B cell (primary cell): ENCODE measurements around the gene VAV2. TPM values are rescaled to one million over a fixed set of nuclear protein-coding genes. Genes with fewer than 3 reads are reported as not detected.

ENCODE experiments used
- ATAC-seq: fragments of 200-7000 bp; cut with Tn5 transposase; one replicate; pipeline ENCODE4 v1.10.0; 2021; ENCODE audit warnings: low read depth, mild to moderate bottlenecking, moderate number of reproducible peaks, moderate library complexity
- CTCF ChIA-PET: fragments of 350-600 bp; sonication (Branson Sonifier 250); formaldehyde crosslinking; loops from one replicate; lab custom pipeline; 2021; ENCODE audit warnings: antibody characterized with exemption, inconsistent platforms; lab: Charles Lee
- POLR2A ChIA-PET: fragments of 350-600 bp; sonication (Branson Sonifier 250); formaldehyde crosslinking; loops from one replicate; lab custom pipeline; 2021; ENCODE audit warnings: antibody characterized with exemption; lab: Charles Lee
- DNase-seq: peaks from one replicate; pipeline ENCODE4 v3.0.0; 2013
- H2AFZ ChIP-seq: 2 replicates; pipeline ENCODE4 v1.6.1; 2012; ENCODE audit warnings: mild to moderate bottlenecking, low read depth, low read length; ENCODE audit not compliant: insufficient read depth, poor library complexity, severe bottlenecking
- H3K27ac ChIP-seq, 2 donors: 1 replicate in 1 of 2; 2 replicates in 1 of 2; pipeline ENCODE4 v1.5.1; 2012 to 2013; ENCODE audit warnings: low read length in 2 of 2, mild to moderate bottlenecking in 2 of 2, moderate library complexity in 1 of 2
- H3K27me3 ChIP-seq, 4 experiments: fragments of 200-600 bp in 1 of 4; sonication (generic) in 1 of 4; replicated peaks in 1 of 4; 1 replicate in 2 of 4; 2 replicates in 2 of 4; pipeline versions ENCODE4 v1.6.1 to v1.7.0; 2013 to 2016; ENCODE audit warnings: low read length in 3 of 4, mild to moderate bottlenecking in 2 of 4, mixed read lengths in 1 of 4, moderate library complexity in 1 of 4; ENCODE audit not compliant: insufficient read depth in 4 of 4, control insufficient read depth in 3 of 4; ENCODE audit errors: control extremely low read depth in 1 of 4
- H3K36me3 ChIP-seq, 2 experiments: replicated peaks in 1 of 2; 1 replicate in 1 of 2; 2 replicates in 1 of 2; pipeline versions ENCODE4 v1.6.1 to v1.7.1; 2013; ENCODE audit warnings: low read length in 1 of 2; ENCODE audit not compliant: insufficient read depth in 2 of 2, control insufficient read depth in 1 of 2; ENCODE audit errors: control extremely low read depth in 1 of 2, extremely low read depth in 1 of 2
- H3K4me1 ChIP-seq, 2 donors: fragments of 200-600 bp in 1 of 2; sonication (generic) in 1 of 2; 1 replicate in 1 of 2; 2 replicates in 1 of 2; pipeline versions ENCODE4 v1.5.1 to v1.6.1; 2013 to 2017; ENCODE audit warnings: low read length in 2 of 2; ENCODE audit not compliant: control insufficient read depth in 2 of 2, insufficient read depth in 2 of 2
- H3K4me2 ChIP-seq: replicated peaks from 2 replicates; pipeline ENCODE3; 2012; ENCODE audit warnings: mild to moderate bottlenecking, low read depth, low read length; ENCODE audit not compliant: poor library complexity, severe bottlenecking
- H3K4me3 ChIP-seq, 5 experiments: fragments of 200-600 bp in 1 of 5; sonication (generic) in 1 of 5; 1 replicate in 3 of 5; 2 replicates in 2 of 5; pipeline versions ENCODE4 v1.5.1 to v1.7.0; 2011 to 2016; ENCODE audit warnings: low read length in 4 of 5, mild to moderate bottlenecking in 4 of 5, low read depth in 2 of 5, control low read depth in 1 of 5, moderate library complexity in 1 of 5; ENCODE audit not compliant: insufficient read depth in 1 of 5; ENCODE audit errors: control extremely low read depth in 1 of 5, extremely low read depth in 1 of 5
- H3K79me2 ChIP-seq: fragments of 200-600 bp; sonication (generic); one replicate; pipeline ENCODE4 v1.6.0; 2016; ENCODE audit warnings: low read length; ENCODE audit not compliant: control insufficient read depth, insufficient read depth
- H3K9ac ChIP-seq: fragments of 200-600 bp; sonication (generic); 2 replicates; pipeline ENCODE4 v1.6.1; 2017; ENCODE audit warnings: mild to moderate bottlenecking, low read length, moderate library complexity
- H3K9me3 ChIP-seq, 3 donors: one replicate each; pipeline versions ENCODE4 v1.6.1 to v1.7.1; 2013; ENCODE audit warnings: low read length in 2 of 3; ENCODE audit not compliant: control insufficient read depth in 2 of 3, insufficient read depth in 1 of 3; ENCODE audit errors: control extremely low read depth in 1 of 3
- H4K20me1 ChIP-seq: 2 replicates; pipeline ENCODE4 v1.6.0; 2012; ENCODE audit warnings: mild to moderate bottlenecking, low read length; ENCODE audit not compliant: insufficient read depth, control insufficient read depth, poor library complexity, severe bottlenecking
- H3K27ac Mint-ChIP-seq: one replicate; pipeline ENCODE4 v1.8.0; 2021; ENCODE audit warnings: mixed read lengths
- H3K27me3 Mint-ChIP-seq: one replicate; pipeline ENCODE4 v1.8.0; 2021; ENCODE audit warnings: mixed read lengths
- H3K4me1 Mint-ChIP-seq: one replicate; pipeline ENCODE4 v1.8.0; 2021; ENCODE audit warnings: mixed read lengths
- H3K4me3 Mint-ChIP-seq: one replicate; pipeline ENCODE4 v1.8.0; 2021; ENCODE audit warnings: mixed read lengths
- H3K9me3 Mint-ChIP-seq: one replicate; pipeline ENCODE4 v1.8.0; 2022; ENCODE audit warnings: mixed read lengths; ENCODE audit not compliant: insufficient read depth
- EZH2 ChIP-seq: IDR thresholded peaks from 2 replicates; pipeline ENCODE4 v1.6.1; 2012; ENCODE audit warnings: borderline replicate concordance, low read depth, mild to moderate bottlenecking, moderate library complexity, low read length; ENCODE audit not compliant: insufficient read depth, poor library complexity, severe bottlenecking
- WGBS: methylation state at CpG from one replicate; pipeline ENCODE4 v1.1.5; 2013; ENCODE audit warnings: missing lambda C conversion rate; ENCODE audit not compliant: insufficient coverage; 5-methylcytosine and 5-hydroxymethylcytosine counted together
- intact Hi-C: fragments of 100-400 bp; cut with micrococcal nuclease; formaldehyde crosslinking; loops from one replicate; pipeline ENCODE4 v1.10.0; 2022
- polyA plus RNA-seq: library from polyadenylated mRNA; depleted of rRNA; stranded (reverse); fragments of >200 nt; gene quantifications from 2 replicates; pipeline ENCODE4 v1.2.3, GENCODE V29; 2012
- total RNA-seq, 2 donors: library from RNA; stranded (reverse); fragments of 120-200 nt in 1 of 2; gene quantifications; 1 replicate in 1 of 2; 2 replicates in 1 of 2; pipeline versions ENCODE4 v1.2.3 to v1.2.4, GENCODE V29; 2013 to 2022
- TF ChIP-seq, protein P1 (sequence below): fragments of 200-600 bp; IDR thresholded peaks from one replicate; pipeline ENCODE4 v1.8.0; 2022; ENCODE audit warnings: antibody characterized with exemption, mild to moderate bottlenecking

Gene VAV2
- total and polyA plus RNA-seq, 2 donors (not counting 1 experiment from before 2014, with no cell fraction given) = 34.4 to 128 TPM

DNA sequence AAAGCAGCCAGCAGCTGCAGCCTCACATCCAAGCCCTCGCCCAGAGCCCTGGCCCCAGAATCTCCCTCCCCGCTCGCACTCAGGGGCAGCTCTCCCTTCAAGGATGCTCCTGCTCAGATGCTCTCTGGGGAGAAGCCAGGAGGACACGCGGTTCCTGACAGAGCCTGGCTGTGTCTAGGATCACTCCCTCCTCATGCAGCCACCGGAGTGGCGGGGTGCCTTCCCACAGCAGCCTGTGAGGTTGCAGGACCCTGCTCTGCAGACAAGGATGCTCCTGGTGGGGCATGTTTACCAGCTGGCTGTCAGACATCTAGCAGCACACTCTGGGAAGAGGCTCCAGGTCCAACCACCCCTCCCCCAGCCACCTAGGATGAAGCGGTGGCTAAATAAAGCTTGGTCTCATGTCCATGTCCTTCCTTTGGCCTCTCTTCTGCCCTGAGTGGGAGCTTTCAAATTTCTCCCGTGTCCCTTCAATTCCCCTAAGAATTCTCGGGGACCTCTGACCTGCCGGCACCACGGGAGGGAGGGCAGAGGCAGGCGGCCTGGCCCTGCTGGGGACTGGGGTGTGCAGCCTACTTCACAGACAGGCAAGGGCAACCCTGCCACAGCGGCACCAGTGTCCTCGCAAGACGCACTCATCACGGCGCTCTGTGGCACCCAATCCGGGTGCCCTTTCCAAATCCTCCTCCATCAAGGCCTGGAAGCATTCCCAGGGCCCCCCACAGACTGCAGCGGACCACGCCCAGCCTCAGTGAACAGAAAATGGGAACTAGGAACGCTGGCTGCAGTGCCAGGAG, 165.6 kb downstream of the VAV2 start:
- H3K27me3 Mint-ChIP-seq = no peaks in the 10 kb centered on the region
- intact Hi-C loops = no loop called here
- no peak overlapping the region for H3K4me3 ChIP-seq
- H3K9ac ChIP-seq = no peak overlapping the region
- H3K9me3 Mint-ChIP-seq = no peaks in the 10 kb centered on the region
- WGBS = 91% methylated on average over 22 of the region's 22 CpGs
- peaks cover 4% of the 10 kb centered on the region for H4K20me1 ChIP-seq
- H3K4me3 Mint-ChIP-seq = no peak overlapping the region
- peaks cover 72% of the 10 kb centered on the region for H3K4me1 Mint-ChIP-seq
- no peak for DNase-seq
- no peak for ATAC-seq
- H2AFZ ChIP-seq = no peak overlapping the region
- H3K9me3 ChIP-seq = peaks cover 0 to 7% (median 0%) of the 10 kb centered on the region in 3 donors
- POLR2A ChIA-PET = no interaction called here
- peaks cover 20% of the 10 kb centered on the region for H3K79me2 ChIP-seq
- H3K27me3 ChIP-seq = no peaks in the 10 kb centered on the region
- H3K27ac ChIP-seq = peak overlapping the region; percentile 18 to 73
- peaks cover 35 to 40% of the 10 kb centered on the region in 2 donors for H3K4me1 ChIP-seq
- H3K36me3 ChIP-seq = peaks cover 0 to 17% of the 10 kb centered on the region in 2 experiments
- TF ChIP-seq EZH2 = no peak
- TF ChIP-seq, protein P1, sequence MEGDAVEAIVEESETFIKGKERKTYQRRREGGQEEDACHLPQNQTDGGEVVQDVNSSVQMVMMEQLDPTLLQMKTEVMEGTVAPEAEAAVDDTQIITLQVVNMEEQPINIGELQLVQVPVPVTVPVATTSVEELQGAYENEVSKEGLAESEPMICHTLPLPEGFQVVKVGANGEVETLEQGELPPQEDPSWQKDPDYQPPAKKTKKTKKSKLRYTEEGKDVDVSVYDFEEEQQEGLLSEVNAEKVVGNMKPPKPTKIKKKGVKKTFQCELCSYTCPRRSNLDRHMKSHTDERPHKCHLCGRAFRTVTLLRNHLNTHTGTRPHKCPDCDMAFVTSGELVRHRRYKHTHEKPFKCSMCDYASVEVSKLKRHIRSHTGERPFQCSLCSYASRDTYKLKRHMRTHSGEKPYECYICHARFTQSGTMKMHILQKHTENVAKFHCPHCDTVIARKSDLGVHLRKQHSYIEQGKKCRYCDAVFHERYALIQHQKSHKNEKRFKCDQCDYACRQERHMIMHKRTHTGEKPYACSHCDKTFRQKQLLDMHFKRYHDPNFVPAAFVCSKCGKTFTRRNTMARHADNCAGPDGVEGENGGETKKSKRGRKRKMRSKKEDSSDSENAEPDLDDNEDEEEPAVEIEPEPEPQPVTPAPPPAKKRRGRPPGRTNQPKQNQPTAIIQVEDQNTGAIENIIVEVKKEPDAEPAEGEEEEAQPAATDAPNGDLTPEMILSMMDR = no peak
- H3K4me2 ChIP-seq = no peak overlapping the region
- peak overlapping the region; percentile 56 for H3K27ac Mint-ChIP-seq
- CTCF ChIA-PET = interaction anchor here (1.0 to 1.8 kb wide), 3 partner anchors 44 to 168 kb away, joined by 3 to 7 read pairs (median 3); no protein-coding TSS in a partner anchor
